ENCODE measurements around the gene CCRL2.

Gene CCRL2, protein sequence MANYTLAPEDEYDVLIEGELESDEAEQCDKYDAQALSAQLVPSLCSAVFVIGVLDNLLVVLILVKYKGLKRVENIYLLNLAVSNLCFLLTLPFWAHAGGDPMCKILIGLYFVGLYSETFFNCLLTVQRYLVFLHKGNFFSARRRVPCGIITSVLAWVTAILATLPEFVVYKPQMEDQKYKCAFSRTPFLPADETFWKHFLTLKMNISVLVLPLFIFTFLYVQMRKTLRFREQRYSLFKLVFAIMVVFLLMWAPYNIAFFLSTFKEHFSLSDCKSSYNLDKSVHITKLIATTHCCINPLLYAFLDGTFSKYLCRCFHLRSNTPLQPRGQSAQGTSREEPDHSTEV

DNA sequence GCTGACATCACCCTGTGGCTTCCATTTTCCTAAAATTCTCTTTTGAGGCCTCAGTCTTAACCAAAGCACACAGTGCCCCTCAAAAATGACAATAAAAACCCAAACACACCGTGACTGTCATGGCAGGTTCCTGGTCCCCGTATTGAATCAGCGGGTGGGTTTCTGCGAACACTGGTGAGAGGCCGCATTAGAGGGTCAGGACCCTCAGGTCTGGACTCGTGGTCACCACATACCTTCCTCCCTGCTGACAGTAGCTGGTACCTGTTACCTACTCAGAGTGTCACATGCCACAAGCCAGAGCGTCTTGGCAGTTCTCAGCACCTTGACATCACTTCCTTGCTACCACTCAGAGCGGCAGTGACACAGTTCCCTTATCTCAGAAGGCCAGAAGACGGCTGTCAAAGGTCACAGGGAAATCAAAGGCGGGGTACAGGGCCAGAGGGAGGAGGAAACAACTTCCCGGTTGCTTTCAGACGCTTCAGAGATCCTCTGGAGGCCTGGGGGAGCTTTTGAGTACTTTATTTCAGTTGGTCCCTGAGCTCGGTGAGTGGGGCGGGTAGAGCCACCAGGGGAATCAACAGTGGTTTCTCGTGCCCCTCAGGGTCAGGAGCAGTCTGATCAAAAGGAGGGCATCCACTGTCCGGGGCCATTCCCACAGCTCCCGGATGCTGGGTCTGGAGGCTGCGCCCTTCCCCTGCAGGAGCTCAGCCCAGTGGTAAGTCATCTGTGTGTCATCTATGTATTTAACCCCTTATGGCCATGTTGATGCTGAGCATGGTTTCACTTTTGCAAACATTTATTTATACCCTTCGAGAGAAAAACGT, at the start of gene CCRL2, which contains the start of gene CCR5AS:
CCRL2 (plus strand) TSS at position 472 of the 824 bp plus-strand sequence. CDS start 821 bp downstream, outside the sequence.
CCR5AS (minus strand) TSS at position 279 of the 824 bp plus-strand sequence.
- DNase-seq, result no peak

DNA sequence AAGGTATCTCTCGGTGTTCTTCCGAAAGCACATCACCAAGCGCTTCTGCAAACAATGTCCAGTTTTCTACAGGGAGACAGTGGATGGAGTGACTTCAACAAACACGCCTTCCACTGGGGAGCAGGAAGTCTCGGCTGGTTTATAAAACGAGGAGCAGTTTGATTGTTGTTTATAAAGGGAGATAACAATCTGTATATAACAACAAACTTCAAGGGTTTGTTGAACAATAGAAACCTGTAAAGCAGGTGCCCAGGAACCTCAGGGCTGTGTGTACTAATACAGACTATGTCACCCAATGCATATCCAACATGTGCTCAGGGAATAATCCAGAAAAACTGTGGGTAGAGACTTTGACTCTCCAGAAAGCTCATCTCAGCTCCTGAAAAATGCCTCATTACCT, 48.6 kb upstream of the CCRL2 start:
- no peak for DNase-seq

DNA sequence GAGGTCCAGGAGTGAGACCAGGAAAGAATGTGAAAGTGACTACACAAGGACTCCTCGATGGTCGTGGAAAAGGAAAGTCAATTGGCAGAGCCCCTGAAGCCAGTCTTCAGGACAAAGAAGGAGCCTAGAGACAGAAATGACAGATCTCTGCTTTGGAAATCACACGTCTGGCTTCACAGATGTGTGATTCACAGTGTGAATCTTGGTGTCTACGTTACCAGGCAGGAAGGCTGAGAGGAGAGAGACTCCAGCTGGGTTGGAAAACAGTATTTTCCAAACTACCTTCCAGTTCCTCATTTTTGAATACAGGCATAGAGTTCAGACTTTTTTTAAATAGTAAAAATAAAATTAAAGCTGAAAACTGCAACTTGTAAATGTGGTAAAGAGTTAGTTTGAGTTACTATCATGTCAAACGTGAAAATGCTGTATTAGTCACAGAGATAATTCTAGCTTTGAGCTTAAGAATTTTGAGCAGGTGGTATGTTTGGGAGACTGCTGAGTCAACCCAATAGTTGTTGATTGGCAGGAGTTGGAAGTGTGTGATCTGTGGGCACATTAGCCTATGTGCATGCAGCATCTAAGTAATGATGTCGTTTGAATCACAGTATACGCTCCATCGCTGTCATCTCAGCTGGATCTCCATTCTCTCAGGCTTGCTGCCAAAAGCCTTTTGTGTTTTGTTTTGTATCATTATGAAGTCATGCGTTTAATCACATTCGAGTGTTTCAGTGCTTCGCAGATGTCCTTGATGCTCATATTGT, 47.1 kb upstream of the CCRL2 start:
- peak; percentile 9 for DNase-seq

DNA sequence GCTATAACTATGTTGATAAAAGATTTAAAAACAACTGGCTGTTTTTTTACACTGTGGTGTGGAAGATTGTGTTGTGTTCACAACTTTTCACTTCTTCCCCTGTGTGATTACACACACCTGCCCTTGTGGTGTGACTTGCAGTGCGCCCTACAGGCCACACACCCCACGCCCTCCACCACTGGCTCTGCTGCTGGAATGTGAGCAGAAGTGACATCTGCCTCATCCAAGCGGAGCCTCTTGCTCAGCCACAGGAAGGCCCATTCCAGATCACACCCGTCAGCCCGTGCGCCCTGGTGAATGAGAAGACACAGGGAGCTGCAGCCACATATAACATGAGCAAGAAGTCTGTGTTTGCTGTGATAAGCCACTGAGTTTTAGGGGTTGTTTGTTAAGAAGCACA, 46.2 kb upstream of the CCRL2 start:
- no peak for DNase-seq

DNA sequence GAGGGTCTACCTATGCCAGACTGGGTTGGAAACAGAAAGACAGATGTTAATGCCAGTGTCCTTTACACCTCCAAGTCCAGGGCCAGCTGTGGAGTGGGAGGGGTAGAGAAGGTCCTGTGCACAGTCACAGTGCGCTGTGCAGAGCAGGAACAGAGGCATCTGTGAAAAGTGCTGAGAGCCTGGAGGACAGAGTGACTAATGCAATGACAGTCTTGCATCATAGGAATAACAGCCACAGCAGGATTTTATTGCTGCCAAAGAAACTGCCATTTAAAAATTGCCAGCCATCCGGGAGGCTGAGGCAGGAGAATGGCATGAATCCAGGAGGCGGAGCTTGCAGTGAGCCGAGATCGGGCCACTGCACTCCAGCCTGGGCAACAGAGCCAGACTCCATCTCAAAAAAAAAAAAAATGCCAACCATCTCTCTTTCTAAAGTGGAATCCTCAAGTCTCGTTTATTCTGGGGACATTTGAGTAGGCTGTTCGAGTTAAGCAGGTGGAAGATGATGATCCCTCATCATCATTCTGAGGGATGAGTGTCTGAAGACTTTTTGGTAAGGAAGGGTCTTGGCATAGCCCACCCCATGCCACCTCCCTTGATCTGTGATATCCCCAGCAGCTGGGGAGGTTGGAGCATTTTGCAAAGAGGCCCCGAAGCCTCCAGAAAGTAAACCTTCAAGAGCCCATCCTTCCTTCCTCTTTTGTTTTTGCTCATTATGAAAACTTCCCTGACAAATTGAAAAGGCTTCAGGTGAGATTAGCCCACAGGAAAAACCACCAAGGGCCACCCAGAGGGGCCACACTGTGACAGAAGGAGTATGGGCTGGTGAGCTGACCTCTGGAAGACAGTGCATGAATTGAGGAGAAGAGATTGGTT, 45.4 kb upstream of the CCRL2 start:
- DNase-seq, result no peak

DNA sequence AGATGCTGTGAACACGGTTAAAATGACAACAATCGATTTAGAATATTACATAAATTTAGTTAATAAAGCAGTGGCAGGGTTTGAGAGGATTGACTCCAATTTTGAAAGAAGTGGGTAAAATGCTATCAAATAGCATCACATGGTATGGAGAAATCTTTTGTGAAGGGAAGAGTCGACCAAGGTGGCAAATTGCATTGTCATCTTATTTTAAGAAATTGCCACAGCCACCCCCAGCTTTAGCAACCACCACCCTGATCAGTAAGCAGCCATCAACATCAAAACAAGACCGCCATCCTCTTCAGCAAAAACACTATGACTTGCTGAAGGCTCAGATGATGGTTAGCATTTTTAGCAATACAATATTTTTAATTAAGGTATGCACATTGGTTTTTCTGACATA, 42.0 kb upstream of the CCRL2 start:
- DNase-seq, result no peak

DNA sequence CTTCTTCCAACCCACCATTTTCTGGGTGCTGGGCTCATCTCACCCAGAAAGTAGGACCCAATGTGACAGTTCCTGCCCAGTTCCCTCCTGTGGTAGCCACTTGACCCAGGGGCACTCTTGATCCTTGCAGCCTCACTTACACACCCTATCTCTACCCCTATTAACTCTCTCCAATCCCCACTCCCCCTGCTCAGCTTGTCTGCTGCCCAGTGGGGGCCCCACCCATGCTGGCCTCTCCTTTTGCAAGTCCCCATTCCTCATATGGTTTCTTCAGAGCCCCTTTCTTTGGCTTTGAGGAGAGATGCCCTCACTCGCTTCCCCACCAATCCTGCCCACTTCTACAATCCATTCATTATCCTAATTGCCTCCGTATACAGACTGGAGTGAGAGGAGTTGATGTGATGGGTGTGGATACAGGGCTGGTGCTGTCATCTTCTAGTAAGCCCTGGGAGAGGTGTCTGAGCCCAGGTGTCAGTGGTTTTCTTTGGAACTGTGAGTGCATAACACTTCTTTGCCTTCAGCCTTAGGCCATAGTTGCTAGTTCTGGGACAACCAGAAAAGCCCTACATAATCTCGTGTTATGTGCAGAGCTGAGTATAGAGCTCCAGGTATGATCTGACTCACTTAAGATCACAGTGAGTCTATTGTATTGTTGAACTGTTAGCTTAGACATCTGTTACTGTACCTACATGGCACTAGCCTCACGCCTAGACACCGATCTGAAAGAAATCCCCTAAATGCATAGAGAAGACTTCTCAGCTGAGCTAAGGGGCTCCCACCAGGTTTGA, 41.1 kb upstream of the CCRL2 start:
- DNase-seq, result no peak

DNA sequence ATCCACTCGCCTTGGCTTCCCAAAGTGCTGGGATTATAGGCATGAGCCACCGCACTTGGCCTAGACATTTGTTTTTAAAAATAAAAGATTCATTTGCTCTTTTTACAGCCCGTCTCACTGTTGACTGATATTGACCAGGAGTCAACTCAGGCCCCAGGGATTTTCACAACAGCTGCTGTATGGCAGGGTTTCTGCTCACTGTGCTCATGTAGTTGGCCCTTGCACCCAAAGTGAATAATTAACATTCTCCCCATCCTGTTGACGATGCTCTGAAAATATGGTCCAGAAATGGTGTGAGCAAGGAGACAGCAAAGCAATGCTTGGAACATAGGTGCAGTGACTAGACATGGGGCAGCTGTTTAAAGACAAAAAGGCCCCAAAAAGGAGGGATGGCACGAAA, 39.2 kb upstream of the CCRL2 start:
- DNase-seq, result no peak

DNA sequence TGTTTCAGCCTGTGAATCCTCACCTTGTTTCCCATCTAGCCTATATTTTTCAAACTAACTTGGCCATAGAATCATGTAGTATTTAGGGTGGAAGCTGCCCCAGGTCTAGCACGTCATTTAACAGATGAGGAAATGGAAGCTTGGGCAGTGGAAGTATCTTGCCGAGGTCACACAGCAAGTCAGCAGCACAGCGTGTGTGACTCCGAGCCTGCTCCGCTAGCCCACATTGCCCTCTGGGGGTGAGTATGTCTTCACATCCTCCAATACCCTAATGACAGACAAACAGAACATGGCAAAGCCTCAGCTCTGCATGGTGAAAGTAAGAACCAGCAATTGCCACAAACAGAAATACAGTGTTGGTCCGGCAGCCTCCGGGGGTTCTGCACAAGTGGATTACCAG, 38.5 kb upstream of the CCRL2 start:
- DNase-seq, result no peak

DNA sequence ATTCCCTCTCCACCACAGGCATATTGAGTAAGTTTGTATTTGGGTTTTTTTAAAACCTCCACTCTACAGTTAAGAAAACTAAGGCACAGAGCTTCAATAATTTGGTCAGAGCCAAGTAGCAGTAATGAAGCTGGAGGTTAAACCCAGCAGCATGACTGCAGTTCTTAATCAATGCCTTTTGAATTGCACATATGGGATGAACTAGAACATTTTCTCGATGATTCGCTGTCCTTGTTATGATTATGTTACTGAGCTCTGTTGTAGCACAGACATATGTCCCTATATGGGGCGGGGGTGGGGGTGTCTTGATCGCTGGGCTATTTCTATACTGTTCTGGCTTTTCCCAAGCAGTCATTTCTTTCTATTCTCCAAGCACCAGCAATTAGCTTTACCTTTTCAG, 37.9 kb upstream of the CCRL2 start:
- no peak for DNase-seq

DNA sequence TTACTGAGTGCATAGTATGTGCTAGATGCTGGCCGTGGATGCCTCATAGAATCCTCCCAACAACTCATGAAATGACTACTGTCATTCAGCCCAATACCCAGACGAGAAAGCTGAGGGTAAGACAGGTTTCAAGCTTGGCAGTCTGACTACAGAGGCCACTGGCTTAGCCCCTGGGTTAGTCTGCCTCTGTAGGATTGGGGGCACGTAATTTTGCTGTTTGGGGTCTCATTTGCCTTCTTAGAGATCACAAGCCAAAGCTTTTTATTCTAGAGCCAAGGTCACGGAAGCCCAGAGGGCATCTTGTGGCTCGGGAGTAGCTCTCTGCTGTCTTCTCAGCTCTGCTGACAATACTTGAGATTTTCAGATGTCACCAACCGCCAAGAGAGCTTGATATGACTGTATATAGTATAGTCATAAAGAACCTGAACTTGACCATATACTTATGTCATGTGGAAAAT, 37.4 kb upstream of the CCRL2 start:
- no peak for DNase-seq

DNA sequence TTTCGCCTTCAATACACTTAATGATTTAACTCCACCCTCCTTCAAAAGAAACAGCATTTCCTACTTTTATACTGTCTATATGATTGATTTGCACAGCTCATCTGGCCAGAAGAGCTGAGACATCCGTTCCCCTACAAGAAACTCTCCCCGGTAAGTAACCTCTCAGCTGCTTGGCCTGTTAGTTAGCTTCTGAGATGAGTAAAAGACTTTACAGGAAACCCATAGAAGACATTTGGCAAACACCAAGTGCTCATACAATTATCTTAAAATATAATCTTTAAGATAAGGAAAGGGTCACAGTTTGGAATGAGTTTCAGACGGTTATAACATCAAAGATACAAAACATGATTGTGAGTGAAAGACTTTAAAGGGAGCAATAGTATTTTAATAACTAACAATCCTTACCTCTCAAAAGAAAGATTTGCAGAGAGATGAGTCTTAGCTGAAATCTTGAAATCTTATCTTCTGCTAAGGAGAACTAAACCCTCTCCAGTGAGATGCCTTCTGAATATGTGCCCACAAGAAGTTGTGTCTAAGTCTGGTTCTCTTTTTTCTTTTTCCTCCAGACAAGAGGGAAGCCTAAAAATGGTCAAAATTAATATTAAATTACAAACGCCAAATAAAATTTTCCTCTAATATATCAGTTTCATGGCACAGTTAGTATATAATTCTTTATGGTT, 36.1 kb upstream of the CCRL2 start, which contains the start of gene CCR5:
CCR5 (plus strand) TSS at position 108 of the 680 bp plus-strand sequence. CDS start 1,957 bp downstream, outside the sequence.
- no peak for DNase-seq

DNA sequence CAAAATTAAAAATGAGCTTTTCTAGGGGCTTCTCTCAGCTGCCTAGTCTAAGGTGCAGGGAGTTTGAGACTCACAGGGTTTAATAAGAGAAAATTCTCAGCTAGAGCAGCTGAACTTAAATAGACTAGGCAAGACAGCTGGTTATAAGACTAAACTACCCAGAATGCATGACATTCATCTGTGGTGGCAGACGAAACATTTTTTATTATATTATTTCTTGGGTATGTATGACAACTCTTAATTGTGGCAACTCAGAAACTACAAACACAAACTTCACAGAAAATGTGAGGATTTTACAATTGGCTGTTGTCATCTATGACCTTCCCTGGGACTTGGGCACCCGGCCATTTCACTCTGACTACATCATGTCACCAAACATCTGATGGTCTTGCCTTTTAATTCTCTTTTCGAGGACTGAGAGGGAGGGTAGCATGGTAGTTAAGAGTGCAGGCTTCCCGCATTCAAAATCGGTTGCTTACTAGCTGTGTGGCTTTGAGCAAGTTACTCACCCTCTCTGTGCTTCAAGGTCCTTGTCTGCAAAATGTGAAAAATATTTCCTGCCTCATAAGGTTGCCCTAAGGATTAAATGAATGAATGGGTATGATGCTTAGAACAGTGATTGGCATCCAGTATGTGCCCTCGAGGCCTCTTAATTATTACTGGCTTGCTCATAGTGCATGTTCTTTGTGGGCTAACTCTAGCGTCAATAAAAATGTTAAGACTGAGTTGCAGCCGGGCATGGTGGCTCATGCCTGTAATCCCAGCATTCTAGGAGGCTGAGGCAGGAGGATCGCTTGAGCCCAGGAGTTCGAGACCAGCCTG, 35.3 kb upstream of the CCRL2 start:
- DNase-seq, result no peak

DNA sequence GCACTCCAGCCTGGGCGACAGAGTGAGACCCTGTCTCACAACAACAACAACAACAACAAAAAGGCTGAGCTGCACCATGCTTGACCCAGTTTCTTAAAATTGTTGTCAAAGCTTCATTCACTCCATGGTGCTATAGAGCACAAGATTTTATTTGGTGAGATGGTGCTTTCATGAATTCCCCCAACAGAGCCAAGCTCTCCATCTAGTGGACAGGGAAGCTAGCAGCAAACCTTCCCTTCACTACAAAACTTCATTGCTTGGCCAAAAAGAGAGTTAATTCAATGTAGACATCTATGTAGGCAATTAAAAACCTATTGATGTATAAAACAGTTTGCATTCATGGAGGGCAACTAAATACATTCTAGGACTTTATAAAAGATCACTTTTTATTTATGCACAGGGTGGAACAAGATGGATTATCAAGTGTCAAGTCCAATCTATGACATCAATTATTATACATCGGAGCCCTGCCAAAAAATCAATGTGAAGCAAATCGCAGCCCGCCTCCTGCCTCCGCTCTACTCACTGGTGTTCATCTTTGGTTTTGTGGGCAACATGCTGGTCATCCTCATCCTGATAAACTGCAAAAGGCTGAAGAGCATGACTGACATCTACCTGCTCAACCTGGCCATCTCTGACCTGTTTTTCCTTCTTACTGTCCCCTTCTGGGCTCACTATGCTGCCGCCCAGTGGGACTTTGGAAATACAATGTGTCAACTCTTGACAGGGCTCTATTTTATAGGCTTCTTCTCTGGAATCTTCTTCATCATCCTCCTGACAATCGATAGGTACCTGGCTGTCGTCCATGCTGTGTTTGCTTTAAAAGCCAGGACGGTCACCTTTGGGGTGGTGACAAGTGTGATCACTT, 34.3 kb upstream of the CCRL2 start:
- no peak for DNase-seq

DNA sequence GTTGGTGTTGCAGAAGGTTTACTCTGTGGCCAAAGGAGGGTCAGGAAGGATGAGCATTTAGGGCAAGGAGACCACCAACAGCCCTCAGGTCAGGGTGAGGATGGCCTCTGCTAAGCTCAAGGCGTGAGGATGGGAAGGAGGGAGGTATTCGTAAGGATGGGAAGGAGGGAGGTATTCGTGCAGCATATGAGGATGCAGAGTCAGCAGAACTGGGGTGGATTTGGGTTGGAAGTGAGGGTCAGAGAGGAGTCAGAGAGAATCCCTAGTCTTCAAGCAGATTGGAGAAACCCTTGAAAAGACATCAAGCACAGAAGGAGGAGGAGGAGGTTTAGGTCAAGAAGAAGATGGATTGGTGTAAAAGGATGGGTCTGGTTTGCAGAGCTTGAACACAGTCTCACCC, 32.3 kb upstream of the CCRL2 start:
- no peak for DNase-seq

DNA sequence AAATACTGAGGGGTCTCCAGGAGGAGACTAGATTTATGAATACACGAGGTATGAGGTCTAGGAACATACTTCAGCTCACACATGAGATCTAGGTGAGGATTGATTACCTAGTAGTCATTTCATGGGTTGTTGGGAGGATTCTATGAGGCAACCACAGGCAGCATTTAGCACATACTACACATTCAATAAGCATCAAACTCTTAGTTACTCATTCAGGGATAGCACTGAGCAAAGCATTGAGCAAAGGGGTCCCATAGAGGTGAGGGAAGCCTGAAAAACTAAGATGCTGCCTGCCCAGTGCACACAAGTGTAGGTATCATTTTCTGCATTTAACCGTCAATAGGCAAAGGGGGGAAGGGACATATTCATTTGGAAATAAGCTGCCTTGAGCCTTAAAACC, 31.8 kb upstream of the CCRL2 start:
- DNase-seq, result no peak

DNA sequence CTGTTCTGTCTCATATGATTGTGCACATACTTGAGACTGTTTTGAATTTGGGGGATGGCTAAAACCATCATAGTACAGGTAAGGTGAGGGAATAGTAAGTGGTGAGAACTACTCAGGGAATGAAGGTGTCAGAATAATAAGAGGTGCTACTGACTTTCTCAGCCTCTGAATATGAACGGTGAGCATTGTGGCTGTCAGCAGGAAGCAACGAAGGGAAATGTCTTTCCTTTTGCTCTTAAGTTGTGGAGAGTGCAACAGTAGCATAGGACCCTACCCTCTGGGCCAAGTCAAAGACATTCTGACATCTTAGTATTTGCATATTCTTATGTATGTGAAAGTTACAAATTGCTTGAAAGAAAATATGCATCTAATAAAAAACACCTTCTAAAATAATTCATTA, 31.2 kb upstream of the CCRL2 start:
- no peak for DNase-seq

DNA sequence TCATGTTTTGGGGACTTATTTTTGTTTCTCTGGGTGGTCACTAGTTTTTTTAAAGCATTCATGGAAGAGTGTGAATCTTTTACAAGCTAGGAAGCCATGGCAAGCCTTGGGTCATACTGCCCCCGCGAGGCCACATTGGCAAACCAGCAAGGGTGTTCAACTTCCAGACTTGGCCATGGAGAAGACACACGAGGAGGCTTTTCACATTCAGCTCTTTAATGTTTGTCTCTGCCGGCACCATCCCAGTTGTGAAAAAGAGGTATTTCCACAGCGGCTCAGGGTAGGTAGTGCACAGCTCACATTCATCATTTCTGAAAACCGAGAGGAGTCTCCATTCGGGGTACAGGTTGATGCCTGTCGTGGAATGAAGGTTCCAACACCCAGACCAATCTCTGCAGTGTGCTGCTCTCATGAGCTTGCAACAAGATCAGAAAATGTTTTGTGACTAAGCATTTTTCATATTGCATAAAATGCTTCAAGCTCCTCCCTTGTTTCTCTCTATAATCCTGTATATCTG, 28.6 kb upstream of the CCRL2 start:
- no peak for DNase-seq

Measured in NCI-H187 treated with DMSO at 0.1 percent for 48 hours (cell line).